GM18858 (cell line): ENCODE results near the gene EHMT1.
"Not testable (repeated sequence)": the region's sequence is repeated elsewhere in the genome, so short reads cannot be mapped to it uniquely, and the experiment has no call there.

Experiments used
- ATAC-seq: cut with Tn5 transposase; IDR thresholded peaks from one replicate; pipeline ENCODE4 v1.9.1; 2021; ENCODE audit not compliant: unreplicated experiment

EHMT1 gene

DNA sequence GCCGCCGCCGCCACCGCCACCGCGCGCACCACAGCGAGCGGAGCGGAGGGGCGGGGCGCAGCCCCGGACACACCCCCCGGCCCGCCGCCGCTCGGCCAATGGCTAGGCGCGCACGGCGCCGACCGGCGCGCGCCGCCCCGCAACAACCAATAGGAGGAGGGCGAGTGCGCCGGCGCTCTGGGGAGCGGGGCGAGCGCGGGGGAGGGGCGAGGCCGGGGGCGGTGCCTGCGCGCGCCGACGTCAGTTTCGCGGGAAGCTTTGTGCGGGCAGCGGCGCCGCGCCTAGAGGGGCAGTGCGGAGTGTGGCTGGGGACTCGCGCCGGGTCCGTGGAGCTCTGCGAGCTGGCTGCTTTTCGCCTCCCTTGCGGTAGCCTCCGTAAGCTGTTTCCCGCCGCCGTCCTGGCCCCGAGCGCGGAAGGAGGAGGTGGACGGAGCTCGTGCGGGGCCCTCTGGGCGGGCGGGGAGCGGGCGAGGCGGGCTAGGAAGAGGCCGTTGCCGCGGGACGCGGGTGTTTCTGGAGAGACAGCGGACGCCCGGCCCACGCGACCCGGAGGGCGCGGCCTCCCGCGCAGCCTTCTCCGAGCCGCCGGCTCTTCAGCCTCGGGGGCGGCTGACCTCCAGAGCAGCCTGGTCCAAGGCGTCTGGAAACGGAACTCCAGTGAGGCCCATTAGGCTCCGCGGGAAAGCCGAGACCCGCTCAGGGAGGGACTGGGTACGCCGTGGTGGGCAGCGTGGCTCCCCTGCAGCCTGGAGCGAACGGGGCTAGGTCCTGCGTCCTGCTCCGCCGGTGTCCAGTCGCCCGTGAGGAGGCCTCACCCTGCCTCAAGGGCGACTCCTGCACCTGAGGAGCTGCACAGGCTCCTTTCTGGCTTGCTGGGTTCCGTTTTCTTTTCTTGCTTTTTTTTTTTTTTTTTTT lies 28.1 kb upstream of the EHMT1 start, which contains the start of gene ZMYND19:
Gene ZMYND19 (minus strand): TSS at position 44 of the 915 bp plus-strand sequence. CDS start 249 bp downstream, outside the sequence.
- peak; percentile 71 for ATAC-seq

GRCh38 chr9:137592767-137593166 lies 26.0 kb upstream of the EHMT1 start:
- no peak for ATAC-seq

- ATAC-seq = no peak
These were observed 25.6 kb upstream of the EHMT1 start for GRCh38 chr9:137593176-137593575.

DNA sequence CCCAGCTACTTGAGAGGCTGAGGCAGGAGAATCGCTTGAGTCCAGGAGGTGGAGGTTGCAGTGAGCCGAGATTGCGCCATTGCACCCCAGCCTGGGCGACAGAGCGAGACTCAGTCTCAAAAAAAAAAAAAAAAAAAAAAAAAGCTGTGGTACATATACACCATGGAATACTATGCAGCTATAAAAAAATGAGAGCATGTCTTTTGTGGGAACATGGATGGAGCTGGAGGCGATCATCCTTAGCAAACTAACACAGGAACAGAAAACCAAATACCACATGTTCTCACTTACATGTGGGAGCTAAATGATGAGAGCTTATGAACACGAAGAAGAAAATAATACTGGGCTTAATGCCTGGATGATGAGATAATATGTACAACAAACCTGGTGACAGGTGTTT lies 22.2 kb upstream of the EHMT1 start:
- ATAC-seq = not testable (repeated sequence)

DNA sequence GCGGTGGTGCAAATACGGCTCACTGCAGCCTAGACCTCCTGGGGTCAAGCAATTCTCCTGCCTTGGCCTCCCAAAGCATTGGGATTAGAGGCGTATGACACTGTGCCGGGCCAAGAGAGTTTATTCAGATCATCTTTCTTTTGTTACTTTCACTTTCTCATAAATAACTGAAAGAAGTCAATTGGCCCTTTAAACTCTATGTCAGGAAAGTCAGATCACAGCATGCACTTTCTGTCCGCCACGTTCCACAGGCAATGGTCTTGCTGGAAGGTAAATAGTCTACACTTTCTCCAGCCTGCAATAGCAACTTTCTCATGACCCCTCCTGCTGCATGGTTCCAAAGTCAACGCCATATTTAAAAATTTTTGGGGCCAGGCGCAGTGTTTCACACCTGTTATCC lies 19.9 kb upstream of the EHMT1 start:
- ATAC-seq = no peak

DNA sequence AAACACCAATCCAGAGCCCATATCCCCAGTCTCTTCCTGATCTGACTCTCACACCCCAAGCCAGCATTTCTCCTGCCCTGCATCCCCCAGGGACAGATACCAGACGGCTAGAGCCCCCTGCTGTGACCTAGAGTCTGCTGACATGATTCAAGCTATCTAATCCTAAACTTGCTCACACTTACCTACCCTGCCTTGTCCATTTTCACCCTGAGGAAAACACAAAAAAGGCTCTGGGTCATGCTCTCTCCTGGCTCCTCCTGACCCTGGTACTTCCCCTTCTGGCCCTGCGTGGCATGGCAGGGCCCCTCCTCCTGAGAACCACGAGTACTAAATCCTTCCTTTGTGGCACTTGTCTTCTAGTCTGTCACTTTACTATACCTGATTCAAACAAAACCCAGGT lies 16.1 kb upstream of the EHMT1 start:
- no peak for ATAC-seq

DNA sequence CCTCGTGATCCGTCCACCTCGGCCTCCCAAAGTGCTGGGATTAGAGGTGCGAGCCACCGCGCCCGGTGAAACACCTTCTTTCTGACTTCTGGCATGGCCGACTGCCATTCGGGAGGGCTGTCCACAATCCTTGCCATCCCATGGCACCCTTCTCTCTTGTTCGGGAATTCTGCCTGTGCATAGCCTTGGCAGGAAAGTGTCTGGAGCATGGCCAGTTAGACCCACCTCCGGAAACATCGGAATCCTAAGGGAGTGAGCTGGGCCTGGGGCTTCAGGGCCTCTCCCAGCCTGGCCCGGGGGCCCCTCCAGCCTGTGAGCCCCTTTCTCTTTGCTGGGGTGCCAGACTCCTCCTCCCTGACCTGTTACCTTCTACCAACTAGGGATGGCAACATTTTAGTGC lies 14.9 kb upstream of the EHMT1 start:
- ATAC-seq = no peak

DNA sequence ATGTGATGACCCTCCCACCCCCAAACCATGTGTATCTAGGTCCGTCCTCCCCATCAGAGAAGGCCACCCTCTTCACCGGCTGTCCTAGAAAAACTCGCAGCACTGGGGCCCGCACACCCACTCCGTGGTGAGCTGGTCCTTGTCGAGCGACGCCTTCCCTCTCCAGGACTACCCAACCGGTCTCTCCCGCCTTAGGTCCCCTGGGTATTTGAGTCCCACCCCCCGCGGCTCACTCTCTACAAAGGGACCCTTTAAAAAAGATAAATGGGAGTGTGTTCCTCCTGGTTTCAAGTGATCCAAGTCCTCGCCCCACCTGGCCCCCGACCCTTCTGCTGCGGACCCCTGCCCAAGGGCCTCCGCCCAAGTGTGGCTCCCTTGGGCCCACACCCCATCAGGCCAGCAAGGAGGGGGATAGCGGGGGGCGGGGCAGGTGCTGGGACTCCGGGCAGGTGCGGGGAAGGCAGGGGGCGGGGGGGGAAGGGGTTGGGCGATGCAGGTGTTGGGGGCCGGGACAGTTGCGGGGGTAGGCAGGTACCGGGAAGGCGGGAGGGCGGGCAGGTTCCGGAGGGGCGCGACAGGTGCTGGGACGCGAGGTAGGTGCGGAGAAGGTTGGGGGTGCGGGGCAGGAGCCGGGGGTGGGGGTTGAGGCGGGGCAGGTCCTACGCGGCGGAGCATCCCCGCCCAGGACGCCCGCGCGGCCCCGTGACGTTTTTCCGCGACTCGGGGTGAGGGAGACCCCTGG lies 14.3 kb upstream of the EHMT1 start:
- no peak for ATAC-seq

- ATAC-seq = no peak
These were observed 13.4 kb upstream of the EHMT1 start, which contains the start of gene ARRDC1 for GRCh38 chr9:137605121-137606004. ARRDC1 (plus strand) TSS chr9:137605686; CDS start chr9:137605718, 32 bp downstream.

DNA sequence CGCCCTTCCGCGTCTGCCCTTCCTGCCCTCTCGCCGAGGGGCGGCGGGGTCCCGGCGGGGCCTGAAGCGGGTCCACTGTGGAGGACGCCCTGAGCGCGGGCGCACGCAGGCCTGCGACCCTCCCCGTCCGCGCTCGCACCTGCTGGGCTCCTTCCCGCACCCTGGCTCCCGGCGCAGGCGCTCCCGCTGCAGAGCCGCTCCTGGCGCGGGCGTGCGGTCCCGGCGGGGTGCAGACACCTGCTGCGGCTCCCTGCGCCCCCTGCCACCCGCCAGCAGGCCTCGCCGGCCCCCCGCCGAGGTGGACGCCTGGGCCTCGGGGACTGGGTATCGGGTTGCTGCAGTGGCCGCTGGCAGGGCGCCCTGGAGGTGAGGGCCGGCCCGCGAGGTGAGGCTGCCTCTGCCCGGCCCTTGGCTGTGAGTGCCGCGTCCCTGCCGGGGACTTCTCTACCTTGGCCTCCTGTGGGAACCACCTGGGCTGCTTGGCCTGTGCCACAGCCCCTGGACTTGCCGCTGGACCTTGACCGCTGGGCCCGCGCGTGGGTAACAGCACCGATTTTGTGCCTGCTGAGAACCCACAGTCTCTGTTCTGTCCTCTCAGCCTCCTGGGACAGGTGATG lies 12.7 kb upstream of the EHMT1 start:
- no peak for ATAC-seq

DNA sequence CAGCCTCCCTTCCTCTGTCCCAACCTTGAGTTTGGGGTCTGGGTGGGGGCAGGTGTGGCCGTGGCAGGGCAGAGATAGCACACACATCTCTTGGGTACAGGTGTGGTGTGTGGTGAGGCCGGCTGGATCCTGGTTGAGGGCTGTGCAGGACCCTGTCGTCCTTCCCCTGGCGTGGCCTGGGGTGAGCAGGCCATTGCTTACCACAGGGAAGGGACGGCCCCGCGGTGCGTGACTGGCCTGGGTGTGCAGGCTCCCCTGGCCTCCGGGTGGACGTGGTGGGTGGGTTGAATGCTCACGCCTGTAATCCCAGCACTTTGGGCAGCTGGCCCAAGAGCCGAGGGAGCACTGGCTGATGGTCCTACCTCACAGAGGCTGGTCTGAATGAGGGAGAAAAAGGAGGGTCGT lies 12.1 kb upstream of the EHMT1 start:
- no peak for ATAC-seq

DNA sequence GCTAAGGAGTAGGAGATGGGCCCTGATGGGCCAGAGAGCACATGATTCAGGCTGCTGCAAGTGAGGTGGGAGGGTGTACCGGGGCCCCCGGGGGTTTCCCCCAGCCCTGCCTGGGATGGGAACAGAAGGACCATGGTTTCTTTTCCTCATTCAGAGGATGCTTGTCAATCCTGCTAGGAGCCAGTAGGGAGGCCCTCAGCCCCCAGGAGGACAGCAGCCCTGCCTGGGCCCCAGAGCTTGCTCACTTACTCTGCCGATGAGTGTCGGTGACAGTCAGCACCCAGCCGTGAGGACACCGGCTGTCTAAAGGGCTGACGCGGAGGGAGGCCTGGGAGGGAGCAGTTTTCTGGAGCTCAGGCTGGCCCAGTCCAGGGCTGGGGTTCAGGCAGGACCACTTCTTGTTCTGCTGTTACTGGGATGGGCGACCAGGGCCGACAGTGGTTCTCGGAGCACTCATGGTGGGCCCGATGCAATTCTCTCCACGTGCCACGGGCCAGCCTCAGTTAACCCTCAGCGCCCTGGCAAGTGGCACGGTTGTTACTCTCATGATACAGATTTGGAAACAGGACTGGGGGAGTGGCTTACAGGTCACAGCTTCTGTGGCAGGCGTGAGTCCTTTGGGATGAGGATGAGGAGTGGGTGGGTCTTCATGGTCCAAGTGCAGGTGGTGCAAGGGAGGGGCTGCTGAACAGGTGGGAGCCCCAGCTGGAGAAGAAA lies 11.5 kb upstream of the EHMT1 start:
- ATAC-seq = no peak

DNA sequence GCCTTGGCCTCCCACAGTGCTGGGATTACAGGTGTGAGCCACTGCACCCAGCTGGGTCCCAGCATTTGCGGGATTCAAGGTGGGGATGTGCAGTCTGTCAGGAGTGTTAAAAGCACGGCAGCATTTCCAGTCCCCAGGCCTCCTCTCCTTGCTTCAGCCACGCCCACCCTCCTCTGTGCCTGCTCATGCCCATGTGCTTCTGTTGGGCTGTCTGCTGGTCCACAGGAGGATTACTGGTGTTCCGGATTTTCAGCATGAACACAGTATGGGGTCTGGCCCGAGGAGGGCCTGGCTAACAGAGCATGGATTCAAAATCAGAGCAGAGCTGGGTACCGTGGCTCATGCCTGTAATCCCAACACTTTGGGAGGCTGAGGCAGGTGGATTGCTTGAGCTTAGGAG lies 7.9 kb upstream of the EHMT1 start:
- ATAC-seq = no peak

DNA sequence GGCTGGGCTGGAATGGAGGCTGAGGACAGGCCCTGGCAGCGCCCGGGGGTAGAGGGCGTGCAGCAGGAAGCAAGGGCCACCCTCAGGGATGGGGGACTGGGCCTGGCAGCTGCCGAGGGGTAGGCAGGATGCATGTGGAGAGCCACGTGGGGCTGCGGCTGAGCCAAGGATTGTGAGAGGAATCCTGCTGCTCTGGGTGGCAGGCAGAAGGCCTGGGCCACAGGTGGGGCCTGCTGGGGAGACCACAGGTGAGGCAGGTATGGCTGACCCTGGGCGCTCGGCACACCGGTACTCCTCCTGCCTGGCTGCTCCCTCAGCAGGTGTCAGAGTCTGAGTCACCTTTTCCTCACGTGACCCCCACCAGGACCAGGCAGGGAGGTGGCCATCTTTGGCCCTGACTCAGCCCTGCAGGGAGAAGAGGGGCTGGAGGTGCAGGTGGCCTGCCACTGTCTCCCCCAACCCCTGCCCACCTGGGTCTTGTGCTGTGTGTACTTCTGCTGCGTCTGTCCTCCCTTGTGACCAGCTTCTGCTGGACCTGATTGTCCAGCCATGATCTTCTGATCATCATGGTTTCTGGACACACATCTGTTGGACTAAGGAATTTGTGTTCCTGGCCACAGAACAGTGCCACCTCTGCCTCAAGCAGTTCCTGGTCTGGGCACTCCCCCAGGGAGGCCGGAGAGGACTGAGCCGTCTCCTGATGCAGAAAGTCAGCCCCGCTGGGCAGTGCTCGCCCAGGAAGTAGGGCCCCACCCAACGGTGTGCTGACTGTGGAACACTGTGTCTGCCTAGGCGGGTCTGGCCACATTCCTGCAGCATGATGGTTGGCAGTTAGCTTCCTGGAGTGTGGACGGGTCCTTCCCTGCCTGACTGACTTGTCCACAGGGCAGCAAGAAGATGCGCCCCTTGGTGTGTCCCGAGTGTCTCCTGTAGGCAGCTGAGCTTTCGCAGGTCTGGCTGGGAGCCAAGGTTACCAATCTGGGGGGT lies 6.9 kb upstream of the EHMT1 start:
- ATAC-seq = no peak

DNA sequence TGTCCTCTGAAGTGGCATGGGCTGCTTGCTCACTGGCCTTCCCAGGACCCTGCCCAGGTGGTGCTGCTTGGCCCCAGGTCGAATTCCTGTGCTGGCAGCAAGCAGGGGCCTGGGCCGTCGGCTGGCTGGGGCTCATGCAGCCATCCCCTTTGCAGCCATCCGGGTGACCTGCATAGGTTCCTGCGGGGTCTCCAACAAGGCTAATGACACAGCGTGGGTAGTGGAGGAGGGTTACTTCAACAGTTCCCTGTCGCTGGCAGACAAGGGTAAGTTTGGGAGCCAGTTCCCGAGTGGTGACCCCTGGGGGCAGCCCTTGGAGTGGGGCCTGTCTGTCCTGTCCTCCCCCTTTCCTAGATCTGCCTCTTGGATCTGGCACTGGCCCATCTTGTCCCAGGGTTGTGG lies 6.1 kb upstream of the EHMT1 start:
- no peak for ATAC-seq

GRCh38 chr9:137613259-137613658 lies 5.5 kb upstream of the EHMT1 start:
- ATAC-seq = no peak

- ATAC-seq = no peak
These were observed 4.9 kb upstream of the EHMT1 start for GRCh38 chr9:137613738-137614523.
